Activated T-cell treated with anti-CD3 and anti-CD28 coated beads for 4 hours (primary cell): ENCODE data around the gene STPG2.
"Not testable (repeated sequence)": the region's sequence is repeated elsewhere in the genome, so short reads cannot be mapped to it uniquely, and the experiment has no call there.

Experiments used
- DNase-seq: peaks from one replicate; pipeline ENCODE4 v3.0.0-alpha.2; 2020

The STPG2 gene

GRCh38 chr4:97938141-97938540 is 205.1 kb downstream of the STPG2 start:
- DNase-seq, result no peak

GRCh38 chr4:97924341-97924958 is 218.8 kb downstream of the STPG2 start:
- no peak for DNase-seq

GRCh38 chr4:97923096-97923495 is 220.2 kb downstream of the STPG2 start:
- no peak for DNase-seq

- no peak for DNase-seq
These were observed 226.2 kb downstream of the STPG2 start for GRCh38 chr4:97917115-97917514.

GRCh38 chr4:97912156-97912555 is 231.1 kb downstream of the STPG2 start:
- no peak for DNase-seq

GRCh38 chr4:97911236-97911906 is 231.9 kb downstream of the STPG2 start:
- DNase-seq, result no peak

- DNase-seq, result no peak
These were observed 233.3 kb downstream of the STPG2 start for GRCh38 chr4:97910005-97910404.

- DNase-seq, result not testable (repeated sequence)
These were observed 239.7 kb downstream of the STPG2 start for GRCh38 chr4:97903436-97904189.

- DNase-seq, result no peak
These were observed 243.0 kb downstream of the STPG2 start for GRCh38 chr4:97900229-97900628.

- no peak for DNase-seq
These were observed 250.5 kb downstream of the STPG2 start for GRCh38 chr4:97892592-97893266.

- no peak for DNase-seq
These were observed 263.3 kb downstream of the STPG2 start for GRCh38 chr4:97879942-97880341.

GRCh38 chr4:97868097-97868496 is 275.2 kb downstream of the STPG2 start:
- no peak for DNase-seq

- no peak for DNase-seq
These were observed 275.7 kb downstream of the STPG2 start for GRCh38 chr4:97867557-97868091.

- no peak for DNase-seq
These were observed 276.3 kb downstream of the STPG2 start for GRCh38 chr4:97866821-97867556.

- no peak for DNase-seq
These were observed 292.2 kb downstream of the STPG2 start for GRCh38 chr4:97851115-97851514.

GRCh38 chr4:97845758-97846157 is 297.5 kb downstream of the STPG2 start:
- DNase-seq, result no peak

GRCh38 chr4:97841512-97841911 is 301.8 kb downstream of the STPG2 start:
- DNase-seq, result no peak

GRCh38 chr4:97836662-97837061 is 306.6 kb downstream of the STPG2 start:
- no peak for DNase-seq

- DNase-seq, result no peak
These were observed 314.6 kb downstream of the STPG2 start for GRCh38 chr4:97828646-97829045.

GRCh38 chr4:97819294-97819693 is 324.0 kb downstream of the STPG2 start:
- DNase-seq, result no peak

- DNase-seq, result no peak
These were observed 330.5 kb downstream of the STPG2 start for GRCh38 chr4:97812768-97813167.

GRCh38 chr4:97786306-97786920 is 356.9 kb downstream of the STPG2 start:
- no peak for DNase-seq
